Neural progenitor cell (in vitro differentiated cells): ENCODE measurements around the gene SLC26A2. TPM values are rescaled to one million over a fixed set of nuclear protein-coding genes. Genes with fewer than 3 reads are reported as not detected.

Source experiments
- DNase-seq: peaks from one replicate; pipeline ENCODE4 v3.0.0-alpha.2; 2016; ENCODE audit warnings: low spot score
- H2AFZ ChIP-seq: fragments of 200-600 bp; sonication (generic); replicated peaks from 2 replicates; pipeline ENCODE4 v1.6.1; 2016; ENCODE audit warnings: antibody characterized with exemption
- H3F3A ChIP-seq: fragments of 200-600 bp; sonication (generic); 2 replicates; pipeline ENCODE4 v1.6.1; 2016; ENCODE audit warnings: antibody characterized with exemption, low read depth
- H3K27ac ChIP-seq: fragments of 200-600 bp; sonication (generic); 2 replicates; pipeline ENCODE4 v1.5.1; 2016; ENCODE audit warnings: mild to moderate bottlenecking
- H3K27me3 ChIP-seq: fragments of 200-600 bp; sonication (generic); 2 replicates; pipeline ENCODE4 v1.6.1; 2016; ENCODE audit warnings: mild to moderate bottlenecking, moderate library complexity
- H3K36me3 ChIP-seq: fragments of 200-600 bp; sonication (generic); 2 replicates; pipeline ENCODE4 v1.5.1; 2016
- H3K4me1 ChIP-seq: fragments of 200-600 bp; sonication (generic); 2 replicates; pipeline ENCODE4 v1.6.1; 2016; ENCODE audit warnings: mixed run types
- H3K4me2 ChIP-seq: fragments of 200-600 bp; sonication (generic); 2 replicates; pipeline ENCODE4 v1.6.1; 2016
- H3K4me3 ChIP-seq: fragments of 200-600 bp; sonication (generic); 2 replicates; pipeline ENCODE4 v1.5.1; 2016
- H3K79me2 ChIP-seq: fragments of 200-600 bp; sonication (generic); 2 replicates; pipeline ENCODE4 v1.6.1; 2016; ENCODE audit warnings: low read depth
- H3K9ac ChIP-seq: fragments of 200-600 bp; sonication (generic); 2 replicates; pipeline ENCODE4 v1.6.1; 2016
- H3K9me3 ChIP-seq: fragments of 200-600 bp; sonication (generic); 2 replicates; pipeline ENCODE4 v1.5.1; 2016; ENCODE audit warnings: low read depth
- H4K20me1 ChIP-seq: fragments of 200-600 bp; sonication (generic); 2 replicates; pipeline ENCODE4 v1.6.1; 2016; ENCODE audit warnings: low read depth
- H3K27ac Mint-ChIP-seq: 3 replicates; pipeline ENCODE4 v1.8.0; 2021; ENCODE audit warnings: mixed read lengths
- H3K27me3 Mint-ChIP-seq: 2 replicates; pipeline ENCODE4 v1.8.0; 2022; ENCODE audit warnings: low read depth, mild to moderate bottlenecking, inconsistent platforms, moderate library complexity, mixed read lengths; ENCODE audit not compliant: insufficient read depth
- H3K36me3 Mint-ChIP-seq: 3 replicates; pipeline ENCODE4 v1.8.0; 2021; ENCODE audit warnings: mixed read lengths
- H3K4me1 Mint-ChIP-seq: 3 replicates; pipeline ENCODE4 v1.8.0; 2021; ENCODE audit warnings: mixed read lengths
- H3K4me3 Mint-ChIP-seq: 3 replicates; pipeline ENCODE4 v1.8.0; 2021; ENCODE audit warnings: mild to moderate bottlenecking, moderate library complexity, mixed read lengths
- H3K9me3 Mint-ChIP-seq: 3 replicates; pipeline ENCODE4 v1.8.0; 2020; ENCODE audit warnings: mixed read lengths
- CTCF ChIP-seq: fragments of 200-600 bp; sonication (generic); IDR thresholded peaks from 2 replicates; pipeline ENCODE4 v1.5.1; 2017; ENCODE audit warnings: antibody characterized with exemption, mild to moderate bottlenecking
- EZH2 ChIP-seq: fragments of 200-600 bp; sonication (generic); IDR thresholded peaks from 2 replicates; pipeline ENCODE4 v1.6.1; 2017; ENCODE audit warnings: antibody characterized with exemption, mild to moderate bottlenecking, moderate library complexity
- EZH2phosphoT487 ChIP-seq: fragments of 200-600 bp; sonication (generic); IDR thresholded peaks from 2 replicates; pipeline ENCODE4 v1.6.1; 2017; ENCODE audit warnings: antibody characterized with exemption
- total RNA-seq: library from RNA; depleted of rRNA; stranded (reverse); fragments of >200 nt; gene quantifications from 2 replicates; pipeline ENCODE4 v1.2.3, GENCODE V29; 2015; ENCODE audit warnings: low replicate concordance

SLC26A2 gene
- total RNA-seq, 1 donor from 2014 or later, result 20.1 TPM

DNA sequence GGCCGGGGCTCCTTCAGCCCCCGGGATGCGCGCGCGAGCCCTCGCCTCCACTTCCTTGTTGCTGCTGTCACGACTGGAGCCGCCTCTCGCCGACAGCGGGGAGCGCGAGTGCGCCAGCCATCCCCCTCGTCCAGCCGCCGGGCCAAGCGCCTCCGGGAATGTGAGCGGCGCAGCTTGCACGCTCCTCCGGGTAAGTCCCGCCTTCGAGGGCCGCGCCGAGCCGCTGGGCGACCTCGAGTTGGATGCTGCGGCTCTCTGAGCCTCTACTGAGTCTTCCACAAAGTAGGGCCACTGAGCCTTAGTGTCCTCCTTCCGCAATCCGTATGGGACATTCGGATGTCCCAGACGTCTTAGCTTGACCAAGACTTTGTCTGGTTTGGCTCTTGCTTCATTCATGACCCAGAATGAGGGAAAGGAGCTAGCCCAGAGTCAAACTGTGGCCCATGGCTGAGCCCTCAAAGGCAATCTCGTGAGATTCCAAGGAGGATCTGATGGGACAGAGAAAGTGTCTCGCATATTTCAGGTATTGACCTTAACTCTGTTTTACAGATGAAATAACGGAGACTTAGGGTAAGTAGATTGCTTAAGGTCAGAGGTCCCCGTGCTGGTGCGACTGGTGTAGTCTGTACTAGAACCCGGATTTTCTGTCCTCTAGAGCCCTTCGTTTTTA lies 40.6 kb downstream of the SLC26A2 start:
- Mint-ChIP-seq H3K27ac (no peak overlapping the region), H3K4me1 (peaks cover 26% of the 10 kb centered on the region), H3K27me3 (peaks cover 2% of the 10 kb centered on the region), H3K36me3 (peaks cover 6% of the 10 kb centered on the region), H3K9me3 (no peaks in the 10 kb centered on the region), H3K4me3 (peak overlapping the region; percentile 96)
- H3K4me2 ChIP-seq, result peak overlapping the region; percentile 83
- peaks cover 22% of the 10 kb centered on the region for H3F3A ChIP-seq
- H3K27me3 ChIP-seq, result no peaks in the 10 kb centered on the region
- peak overlapping the region; percentile 38 for H3K9ac ChIP-seq
- peak; percentile 76 for DNase-seq
- H3K36me3 ChIP-seq, result no peaks in the 10 kb centered on the region
- peaks cover 13% of the 10 kb centered on the region for H3K4me1 ChIP-seq
- peak overlapping the region; percentile 76 for H3K4me3 ChIP-seq
- no peak overlapping the region for H3K27ac ChIP-seq
- no peaks in the 10 kb centered on the region for H3K9me3 ChIP-seq
- TF ChIP-seq CTCF (no peak), EZH2phosphoT487 (no peak)
- H3K79me2 ChIP-seq, result peaks cover 48% of the 10 kb centered on the region
- H2AFZ ChIP-seq, result peak overlapping the region; percentile 57
- H4K20me1 ChIP-seq, result peaks cover 22% of the 10 kb centered on the region

DNA sequence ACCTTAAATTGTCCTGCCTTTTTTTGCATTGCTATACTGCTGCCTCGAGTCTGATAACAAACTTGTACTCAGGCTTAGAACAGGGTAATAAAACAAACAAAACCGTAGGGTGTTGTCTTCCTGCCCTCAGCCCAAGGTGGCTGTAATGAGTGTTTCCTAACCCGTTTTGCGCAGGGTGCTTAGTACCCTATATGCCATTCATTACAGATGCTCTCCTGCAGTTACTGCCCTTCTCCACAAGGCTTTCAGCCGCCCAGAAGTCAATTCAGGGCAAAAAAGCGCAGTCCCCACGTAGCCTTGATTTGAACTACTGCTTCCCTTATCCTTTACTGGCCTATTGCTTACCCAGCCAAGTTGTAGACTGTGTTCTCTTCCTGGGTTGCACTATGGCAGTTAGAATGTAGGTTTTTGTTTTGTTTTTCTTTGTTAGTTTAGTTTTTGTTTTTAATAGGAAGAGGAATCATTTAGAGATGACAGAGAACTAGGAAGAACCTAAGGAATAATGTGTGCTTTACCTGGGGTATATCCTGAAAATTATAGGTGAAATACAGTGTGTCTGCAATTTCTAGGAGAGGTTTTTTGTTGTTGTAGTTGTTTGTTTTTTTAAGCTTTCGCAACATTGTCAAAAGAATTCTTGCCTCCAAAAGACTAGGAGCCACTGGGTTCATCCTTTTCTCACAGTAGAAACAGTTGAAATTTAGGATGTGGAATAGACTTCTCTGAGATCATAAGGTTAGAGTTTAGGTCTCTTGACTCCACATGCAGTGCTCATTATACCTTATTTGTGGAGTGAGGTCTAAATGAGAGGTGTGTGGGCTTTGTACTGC lies 41.3 kb downstream of the SLC26A2 start:
- no peaks in the 10 kb centered on the region for H3K27me3 ChIP-seq
- H3K27me3 Mint-ChIP-seq, result peaks cover 2% of the 10 kb centered on the region
- H3K4me3 Mint-ChIP-seq, result peak overlapping the region; percentile 96
- no peak overlapping the region for H2AFZ ChIP-seq
- H3K79me2 ChIP-seq, result peaks cover 49% of the 10 kb centered on the region
- H3K4me1 ChIP-seq, result peaks cover 13% of the 10 kb centered on the region
- peak; percentile 75 for DNase-seq
- no peaks in the 10 kb centered on the region for H3K9me3 Mint-ChIP-seq
- H3F3A ChIP-seq, result peaks cover 22% of the 10 kb centered on the region
- no peak for TF ChIP-seq EZH2
- TF ChIP-seq CTCF, result peak; percentile 59
- H3K4me1 Mint-ChIP-seq, result peaks cover 26% of the 10 kb centered on the region
- H3K27ac Mint-ChIP-seq, result peak overlapping the region; percentile 3
- H3K36me3 ChIP-seq, result peaks cover under 1% of the 10 kb centered on the region
- peak overlapping the region; percentile 76 for H3K4me3 ChIP-seq
- no peak overlapping the region for H3K27ac ChIP-seq
- peaks cover 6% of the 10 kb centered on the region for H3K36me3 Mint-ChIP-seq
- peak overlapping the region; percentile 83 for H3K4me2 ChIP-seq
- peak overlapping the region; percentile 38 for H3K9ac ChIP-seq
- peaks cover 22% of the 10 kb centered on the region for H4K20me1 ChIP-seq
- H3K9me3 ChIP-seq, result no peaks in the 10 kb centered on the region

- no peak overlapping the region for H3K4me3 Mint-ChIP-seq
- Histone ChIP-seq H3K4me1 (peaks cover 8% of the 10 kb centered on the region), H4K20me1 (peaks cover 20% of the 10 kb centered on the region), H3K9me3 (no peaks in the 10 kb centered on the region), H3K4me3 (no peak overlapping the region), H3F3A (peaks cover 5% of the 10 kb centered on the region), H3K27ac (no peak overlapping the region), H2AFZ (no peak overlapping the region), H3K36me3 (peaks cover 6% of the 10 kb centered on the region), H3K9ac (no peak overlapping the region), H3K27me3 (no peaks in the 10 kb centered on the region), H3K79me2 (peaks cover 45% of the 10 kb centered on the region), H3K4me2 (no peak overlapping the region)
- H3K9me3 Mint-ChIP-seq, result no peaks in the 10 kb centered on the region
- peaks cover 12% of the 10 kb centered on the region for H3K4me1 Mint-ChIP-seq
- TF ChIP-seq EZH2phosphoT487 (no peak), EZH2 (no peak), CTCF (no peak)
- H3K36me3 Mint-ChIP-seq, result peaks cover 10% of the 10 kb centered on the region
- H3K27ac Mint-ChIP-seq, result no peak overlapping the region
- H3K27me3 Mint-ChIP-seq, result peaks cover 2% of the 10 kb centered on the region
- no peak for DNase-seq
Observed at GRCh38 chr5:150006318-150006717, 45.8 kb downstream of the SLC26A2 start.
